H1 (cell line): ENCODE measurements around the gene BBS9. TPM values are rescaled to one million over a fixed set of nuclear protein-coding genes. Genes with fewer than 3 reads are reported as not detected.

ENCODE experiments used
- RAD21 ChIP-seq, 2 experiments: IDR thresholded peaks in 1 of 2; conservative IDR thresholded peaks in 1 of 2; 2 replicates each; pipeline ENCODE4 v1.6.1; 2011; ENCODE audit warnings: low read depth in 2 of 2, low read length in 2 of 2, improper control_type of control experiment in 1 of 2, inconsistent platforms in 1 of 2, mild to moderate bottlenecking in 1 of 2, moderate library complexity in 1 of 2
- RBBP5 ChIP-seq: IDR thresholded peaks from 2 replicates; pipeline ENCODE4 v1.7.1; 2012; ENCODE audit warnings: low read depth, mild to moderate bottlenecking, inconsistent platforms, low read length, moderate library complexity, borderline replicate concordance
- SIRT6 ChIP-seq: IDR thresholded peaks from one replicate; pipeline ENCODE4 v1.7.1; 2012; ENCODE audit warnings: low read length, inconsistent platforms
- polyA plus RNA-seq, 7 experiments: library from polyadenylated mRNA; depleted of rRNA in 3 of 7; stranded (reverse) in 5 of 7; unstranded in 2 of 7; fragments of >200 nt in 5 of 7; fragments of 200-250 nt in 2 of 7; gene quantifications; 1 replicate in 5 of 7; 2 replicates in 1 of 7; 4 replicates in 1 of 7; pipeline versions ENCODE4 v1.2.1 to v1.2.3, GENCODE V29; 2011 to 2013; ENCODE audit warnings: missing spikeins in 2 of 7, mixed read lengths in 2 of 7
- total RNA-seq: library from RNA; stranded (reverse); fragmentation: NEBNext Ultra II Directional; extraction: Animal tissue kit (Norgen Biotek cat#: 25700); gene quantifications from 2 replicates; pipeline ENCODE4 v1.2.1, GENCODE V29; 2021

BBS9 gene
- total and polyA plus RNA-seq, 2 of the 8 experiments (the other 6 are each of a cell fraction or from before 2014, with no cell fraction given), result 22.3 to 37.0 TPM

- no peak for TF ChIP-seq RBBP5
- no peak for TF ChIP-seq SIRT6
- no peak for TF ChIP-seq RAD21 (IDR thresholded peaks at IDR 0.05 in 1 of 2, conservative IDR thresholded peaks at IDR 0.05 in 1 of 2; ENCODE audit: low read depth in 2 of 2, low read length in 2 of 2)
- TF ChIP-seq, all 59 proteins: peak for 0
These were observed 283.0 kb downstream of the BBS9 start (continued) for GRCh38 chr7:33412331-33412730.
